NCI-H69 (cell line): ENCODE results near the gene CCDC57.

ENCODE experiments used
- DNase-seq: peaks from one replicate; lab custom pipeline; 2025; lab: John Stamatoyannopoulos, UW

CCDC57 gene

GRCh38 chr17:82080048-82080788 is 132.4 kb downstream of the CCDC57 start:
- no peak for DNase-seq

- no peak for DNase-seq
Observed at GRCh38 chr17:82079001-82079677, 133.5 kb downstream of the CCDC57 start.

- DNase-seq: no peak
Observed at GRCh38 chr17:82078433-82078832, 134.2 kb downstream of the CCDC57 start.

DNA sequence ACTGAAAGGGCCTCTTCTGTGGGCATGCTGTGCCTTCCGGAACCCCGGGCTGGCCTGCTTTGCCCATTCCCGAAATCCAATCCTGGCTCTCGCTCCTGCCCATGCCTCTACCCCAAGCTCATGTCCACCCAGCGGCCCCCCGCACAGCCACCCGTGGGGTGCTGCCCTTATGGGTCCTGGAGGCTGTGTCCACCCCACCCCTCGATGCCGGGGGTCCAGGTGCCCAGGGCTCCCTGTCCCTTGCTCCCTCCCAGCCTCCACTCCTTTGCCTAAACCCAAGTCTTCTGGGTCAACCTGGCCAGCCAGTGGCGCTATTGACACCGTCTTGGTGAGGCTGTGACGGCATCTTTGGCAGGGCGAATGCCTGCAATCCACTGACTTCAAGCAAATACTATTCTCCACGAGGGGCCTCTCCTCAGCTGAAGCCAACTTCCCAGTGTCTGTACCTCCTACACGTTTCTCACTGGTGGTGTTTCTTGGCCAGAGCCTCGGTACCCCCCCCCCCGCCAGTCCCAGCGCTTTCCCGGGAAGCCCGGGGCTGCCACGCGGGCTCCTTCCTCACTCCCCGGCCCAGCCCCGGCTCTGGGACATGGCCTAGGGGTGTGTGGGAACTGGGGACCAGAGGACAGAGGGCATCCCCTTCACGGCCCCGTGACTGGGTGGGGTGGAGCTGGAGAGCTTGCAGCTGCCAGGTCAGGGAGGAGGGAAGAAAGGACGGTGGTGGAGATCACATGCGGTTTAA is 134.9 kb downstream of the CCDC57 start:
- peak; percentile 21 for DNase-seq

- no peak for DNase-seq
Observed at GRCh38 chr17:82076785-82077591, 135.7 kb downstream of the CCDC57 start.

GRCh38 chr17:82076018-82076784 is 136.4 kb downstream of the CCDC57 start:
- no peak for DNase-seq

DNA sequence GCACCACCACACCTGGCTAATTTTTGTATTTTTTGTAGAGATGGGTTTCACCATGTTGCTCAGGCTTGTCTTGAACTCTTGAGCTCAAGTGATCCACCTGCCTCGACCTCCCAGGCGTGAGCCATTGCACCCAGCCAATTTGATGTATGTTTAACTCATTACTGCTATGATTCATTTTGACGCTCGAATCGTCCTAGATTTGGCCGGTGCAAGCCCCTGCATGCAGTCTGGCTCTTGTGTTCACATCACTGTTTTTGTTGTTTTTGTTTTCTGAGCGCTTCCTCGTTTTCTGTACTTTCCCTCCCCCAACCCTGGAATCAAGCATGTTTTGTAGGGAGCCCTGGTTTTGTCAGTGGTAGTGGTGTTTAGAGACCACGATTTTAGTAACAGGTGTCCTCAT is 139.2 kb downstream of the CCDC57 start:
- DNase-seq: no peak

GRCh38 chr17:82072827-82073226 is 139.8 kb downstream of the CCDC57 start:
- DNase-seq: no peak

GRCh38 chr17:82070611-82071010 is 142.0 kb downstream of the CCDC57 start:
- DNase-seq: no peak

DNA sequence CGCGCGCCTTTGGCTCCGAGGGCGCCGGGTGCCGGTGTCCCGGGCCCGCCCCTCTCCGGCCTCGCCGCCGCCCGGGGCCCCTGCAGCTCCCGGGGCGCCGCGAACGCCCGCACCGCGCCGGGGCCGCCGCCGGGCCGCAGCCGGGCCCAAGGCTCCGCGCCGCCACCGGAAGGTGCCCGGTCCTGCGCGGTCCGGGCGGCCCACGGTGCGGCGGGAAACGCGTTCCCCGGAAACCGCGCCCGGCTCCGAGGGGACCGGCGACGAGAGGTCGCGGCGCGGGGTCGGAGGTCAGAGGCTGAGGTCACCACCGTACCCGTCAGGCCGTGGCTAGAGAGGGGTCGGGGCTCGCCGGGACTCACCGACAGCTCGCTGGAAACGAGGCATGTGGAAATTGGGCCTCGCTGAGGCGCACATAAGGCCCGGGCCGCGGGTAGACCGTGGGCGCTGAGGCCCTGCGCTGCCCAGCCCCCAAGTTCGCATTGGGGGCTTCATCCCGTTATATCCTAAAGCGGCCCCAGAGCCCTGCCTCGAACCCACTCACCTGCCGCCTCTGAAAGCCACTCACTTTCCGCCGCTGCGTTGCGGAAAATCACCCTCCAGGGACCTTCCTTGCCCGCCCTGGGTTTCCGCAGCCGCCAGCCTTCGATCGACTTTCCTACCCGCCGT is 146.9 kb downstream of the CCDC57 start, which contains the start of gene DUS1L:
DUS1L (minus strand) TSS at position 167 of the 666 bp plus-strand sequence. CDS start 745 bp downstream, outside the sequence.
- DNase-seq: peak; percentile 76

- DNase-seq: peak; percentile 58
Observed at GRCh38 chr17:82065193-82065637, 147.4 kb downstream of the CCDC57 start.

DNA sequence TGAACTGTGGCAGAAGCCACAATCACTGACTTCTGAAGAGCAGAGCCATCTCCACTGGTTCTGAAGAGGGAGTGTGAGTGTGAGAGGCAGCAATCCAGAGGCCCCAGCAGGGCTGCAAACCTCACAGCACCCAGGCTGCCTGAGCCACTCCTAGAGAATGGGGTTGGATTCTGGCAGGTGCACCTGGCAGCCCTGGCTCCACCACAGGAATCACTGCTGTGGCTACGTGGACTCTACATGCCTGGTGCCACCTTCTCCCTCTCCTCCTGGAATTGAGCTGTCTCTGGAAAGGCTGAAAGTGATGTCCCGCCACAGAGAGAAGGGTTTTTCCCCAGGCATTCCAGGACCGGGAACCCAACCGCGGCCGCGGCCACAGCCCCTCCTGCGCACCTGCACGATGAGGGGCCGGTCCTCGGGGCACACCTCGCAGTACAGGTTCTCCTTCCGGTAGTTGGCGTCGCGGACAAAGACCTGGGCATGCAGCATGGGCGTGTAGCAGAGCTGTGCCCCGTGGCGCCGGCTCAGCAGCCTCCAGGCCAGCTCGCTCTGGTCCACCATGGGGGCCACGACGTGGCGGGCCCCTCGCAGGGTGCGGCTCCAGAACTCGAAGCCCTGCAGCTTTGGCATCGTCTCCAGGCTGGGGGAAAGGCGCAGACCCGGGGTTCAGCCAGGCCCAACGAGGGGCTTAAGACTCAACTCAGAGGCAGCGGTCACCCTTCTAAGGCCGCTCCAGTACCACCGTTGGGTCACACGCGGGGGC is 148.0 kb downstream of the CCDC57 start:
- peak; percentile 37 for DNase-seq

- DNase-seq: no peak
Observed at GRCh38 chr17:82063424-82064415, 148.9 kb downstream of the CCDC57 start.

- DNase-seq: no peak
Observed at GRCh38 chr17:82062984-82063368, 149.7 kb downstream of the CCDC57 start.

- no peak for DNase-seq
Observed at GRCh38 chr17:82062076-82062983, 150.3 kb downstream of the CCDC57 start.

DNA sequence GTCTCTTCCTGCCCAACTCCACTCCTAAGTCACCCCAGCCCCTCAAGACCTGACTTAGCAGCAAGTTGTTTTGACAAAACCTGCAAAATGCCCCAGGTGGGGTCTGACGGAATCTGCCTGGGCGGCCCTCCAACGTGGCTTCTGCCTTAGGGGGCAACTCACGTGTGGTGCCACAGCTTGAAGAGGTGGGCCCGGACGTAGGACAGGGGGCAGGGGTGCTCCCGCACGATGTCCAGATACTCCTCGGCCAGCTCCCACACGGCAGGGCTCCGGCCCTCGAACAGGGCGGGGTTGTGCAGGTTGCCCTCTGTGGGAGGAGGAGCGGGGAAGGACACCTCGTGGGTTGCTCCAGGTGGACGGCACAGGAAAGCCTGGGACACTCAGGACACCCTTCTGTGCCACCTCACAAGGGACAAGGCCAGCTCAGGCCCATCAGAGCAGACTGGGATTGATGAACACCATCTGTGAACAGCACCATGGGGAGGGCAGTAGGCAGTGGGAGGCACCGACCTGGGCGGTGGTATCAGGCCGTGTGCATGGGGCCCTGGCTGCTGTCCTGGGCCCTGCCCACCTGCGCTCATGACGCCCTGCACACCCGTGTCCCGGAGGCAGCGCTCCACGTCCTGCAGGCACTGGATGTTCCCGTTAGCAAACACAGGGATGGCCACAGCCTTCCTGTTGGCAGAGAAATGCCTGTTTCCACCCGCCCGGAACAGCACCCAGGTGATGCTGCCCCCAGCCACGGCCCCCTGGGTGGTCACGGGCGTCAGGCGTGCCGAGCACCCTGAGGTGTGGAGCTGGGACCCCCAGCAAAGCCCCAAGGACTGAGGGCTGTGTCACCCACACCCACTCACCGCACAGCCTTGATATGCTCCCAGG is 151.4 kb downstream of the CCDC57 start:
- DNase-seq: no peak
